ENCODE measurements around the gene MTR.

Gene MTR

GRCh38 chr1:236862615-236863211, 67.6 kb downstream of the MTR start:
- H2AFZ ChIP-seq (ENCODE audit: low read length, unreplicated experiment) = no peak overlapping the region
- H3K79me2 ChIP-seq (ENCODE audit: control insufficient read depth, insufficient read depth, low read length, unreplicated experiment) = no peaks in the 10 kb centered on the region
- peaks cover 17% of the 10 kb centered on the region for H3K4me1 ChIP-seq (ENCODE audit: control insufficient read depth, insufficient read depth, low read length, unreplicated experiment)
- no peaks in the 10 kb centered on the region for H3K27me3 ChIP-seq (ENCODE audit: insufficient read depth, low read length)
- no peak overlapping the region for H3K4me3 ChIP-seq (ENCODE audit: low read depth, low read length)
- H3K27ac ChIP-seq (ENCODE audit: low read depth, low read length) = no peak overlapping the region
- H3K36me3 ChIP-seq (ENCODE audit: insufficient read depth, low read length) = peaks cover 34% of the 10 kb centered on the region

- Histone ChIP-seq H3K36me3 (ENCODE audit: insufficient read depth, low read length) (peaks cover 38% of the 10 kb centered on the region), H3K4me3 (ENCODE audit: low read depth, low read length) (no peak overlapping the region), H3K79me2 (ENCODE audit: control insufficient read depth, insufficient read depth, low read length, unreplicated experiment) (no peaks in the 10 kb centered on the region)
Measured at GRCh38 chr1:236864211-236864610, 69.1 kb downstream of the MTR start.

GRCh38 chr1:236864996-236865817, 70.1 kb downstream of the MTR start:
- Histone ChIP-seq H3K79me2 (ENCODE audit: control insufficient read depth, insufficient read depth, low read length, unreplicated experiment) (no peaks in the 10 kb centered on the region), H3K27me3 (ENCODE audit: insufficient read depth, low read length) (no peaks in the 10 kb centered on the region), H3K4me1 (ENCODE audit: control insufficient read depth, insufficient read depth, low read length, unreplicated experiment) (peaks cover 17% of the 10 kb centered on the region), H2AFZ (ENCODE audit: low read length, unreplicated experiment) (no peak overlapping the region), H3K36me3 (ENCODE audit: insufficient read depth, low read length) (peaks cover 38% of the 10 kb centered on the region), H3K27ac (ENCODE audit: low read depth, low read length) (no peak overlapping the region), H3K4me3 (ENCODE audit: low read depth, low read length) (no peak overlapping the region)

More at GRCh38 chr1:236864211-236864610, 69.1 kb downstream of the MTR start:
- H3K27me3 ChIP-seq (ENCODE audit: insufficient read depth, low read length) = no peaks in the 10 kb centered on the region
- H3K27ac ChIP-seq (ENCODE audit: low read depth, low read length) = no peak overlapping the region
- H3K4me1 ChIP-seq (ENCODE audit: control insufficient read depth, insufficient read depth, low read length, unreplicated experiment) = peaks cover 17% of the 10 kb centered on the region
- no peak overlapping the region for H2AFZ ChIP-seq (ENCODE audit: low read length, unreplicated experiment)

- H2AFZ ChIP-seq (ENCODE audit: low read length, unreplicated experiment) = no peak overlapping the region
- H3K4me1 ChIP-seq (ENCODE audit: control insufficient read depth, insufficient read depth, low read length, unreplicated experiment) = peaks cover 17% of the 10 kb centered on the region
- H3K27ac ChIP-seq (ENCODE audit: low read depth, low read length) = no peak overlapping the region
- no peaks in the 10 kb centered on the region for H3K79me2 ChIP-seq (ENCODE audit: control insufficient read depth, insufficient read depth, low read length, unreplicated experiment)
- H3K4me3 ChIP-seq (ENCODE audit: low read depth, low read length) = no peak overlapping the region
- no peaks in the 10 kb centered on the region for H3K27me3 ChIP-seq (ENCODE audit: insufficient read depth, low read length)
- peaks cover 38% of the 10 kb centered on the region for H3K36me3 ChIP-seq (ENCODE audit: insufficient read depth, low read length)
Measured at GRCh38 chr1:236865818-236866155, 70.7 kb downstream of the MTR start.

- no peaks in the 10 kb centered on the region for H3K79me2 ChIP-seq (ENCODE audit: control insufficient read depth, insufficient read depth, low read length, unreplicated experiment)
- H2AFZ ChIP-seq (ENCODE audit: low read length, unreplicated experiment) = no peak overlapping the region
- H3K36me3 ChIP-seq (ENCODE audit: insufficient read depth, low read length) = peaks cover 30% of the 10 kb centered on the region
- H3K27ac ChIP-seq (ENCODE audit: low read depth, low read length) = no peak overlapping the region
- H3K27me3 ChIP-seq (ENCODE audit: insufficient read depth, low read length) = no peaks in the 10 kb centered on the region
- H3K4me1 ChIP-seq (ENCODE audit: control insufficient read depth, insufficient read depth, low read length, unreplicated experiment) = no peaks in the 10 kb centered on the region
- no peak overlapping the region for H3K4me3 ChIP-seq (ENCODE audit: low read depth, low read length)
Measured at GRCh38 chr1:236868625-236869467, 73.8 kb downstream of the MTR start.

GRCh38 chr1:236869911-236870310, 74.8 kb downstream of the MTR start:
- peaks cover 30% of the 10 kb centered on the region for H3K36me3 ChIP-seq (ENCODE audit: insufficient read depth, low read length)
- no peaks in the 10 kb centered on the region for H3K4me1 ChIP-seq (ENCODE audit: control insufficient read depth, insufficient read depth, low read length, unreplicated experiment)
- no peak overlapping the region for H3K27ac ChIP-seq (ENCODE audit: low read depth, low read length)
- H2AFZ ChIP-seq (ENCODE audit: low read length, unreplicated experiment) = no peak overlapping the region
- no peaks in the 10 kb centered on the region for H3K79me2 ChIP-seq (ENCODE audit: control insufficient read depth, insufficient read depth, low read length, unreplicated experiment)
- no peaks in the 10 kb centered on the region for H3K27me3 ChIP-seq (ENCODE audit: insufficient read depth, low read length)
- no peak overlapping the region for H3K4me3 ChIP-seq (ENCODE audit: low read depth, low read length)

- H3K4me1 ChIP-seq (ENCODE audit: control insufficient read depth, insufficient read depth, low read length, unreplicated experiment) = no peaks in the 10 kb centered on the region
- H3K27me3 ChIP-seq (ENCODE audit: insufficient read depth, low read length) = no peaks in the 10 kb centered on the region
- H3K4me3 ChIP-seq (ENCODE audit: low read depth, low read length) = no peak overlapping the region
- H3K27ac ChIP-seq (ENCODE audit: low read depth, low read length) = no peak overlapping the region
- peaks cover 30% of the 10 kb centered on the region for H3K36me3 ChIP-seq (ENCODE audit: insufficient read depth, low read length)
- no peaks in the 10 kb centered on the region for H3K79me2 ChIP-seq (ENCODE audit: control insufficient read depth, insufficient read depth, low read length, unreplicated experiment)
- H2AFZ ChIP-seq (ENCODE audit: low read length, unreplicated experiment) = no peak overlapping the region
Measured at GRCh38 chr1:236870721-236871120, 75.6 kb downstream of the MTR start.

GRCh38 chr1:236872075-236872666, 77.1 kb downstream of the MTR start:
- H3K4me3 ChIP-seq (ENCODE audit: low read depth, low read length) = no peak overlapping the region
- no peaks in the 10 kb centered on the region for H3K79me2 ChIP-seq (ENCODE audit: control insufficient read depth, insufficient read depth, low read length, unreplicated experiment)
- H2AFZ ChIP-seq (ENCODE audit: low read length, unreplicated experiment) = no peak overlapping the region
- no peaks in the 10 kb centered on the region for H3K27me3 ChIP-seq (ENCODE audit: insufficient read depth, low read length)
- H3K4me1 ChIP-seq (ENCODE audit: control insufficient read depth, insufficient read depth, low read length, unreplicated experiment) = no peaks in the 10 kb centered on the region
- H3K36me3 ChIP-seq (ENCODE audit: insufficient read depth, low read length) = peaks cover 28% of the 10 kb centered on the region
- H3K27ac ChIP-seq (ENCODE audit: low read depth, low read length) = no peak overlapping the region

GRCh38 chr1:236875975-236876374, 80.9 kb downstream of the MTR start:
- Histone ChIP-seq H3K36me3 (ENCODE audit: insufficient read depth, low read length) (peaks cover 25% of the 10 kb centered on the region), H3K27me3 (ENCODE audit: insufficient read depth, low read length) (no peaks in the 10 kb centered on the region), H2AFZ (ENCODE audit: low read length, unreplicated experiment) (no peak overlapping the region), H3K4me1 (ENCODE audit: control insufficient read depth, insufficient read depth, low read length, unreplicated experiment) (no peaks in the 10 kb centered on the region), H3K79me2 (ENCODE audit: control insufficient read depth, insufficient read depth, low read length, unreplicated experiment) (no peaks in the 10 kb centered on the region), H3K27ac (ENCODE audit: low read depth, low read length) (no peak overlapping the region), H3K4me3 (ENCODE audit: low read depth, low read length) (no peak overlapping the region)

- no peak overlapping the region for H3K4me3 ChIP-seq (ENCODE audit: low read depth, low read length)
- H3K79me2 ChIP-seq (ENCODE audit: control insufficient read depth, insufficient read depth, low read length, unreplicated experiment) = no peaks in the 10 kb centered on the region
- no peak overlapping the region for H2AFZ ChIP-seq (ENCODE audit: low read length, unreplicated experiment)
- no peaks in the 10 kb centered on the region for H3K4me1 ChIP-seq (ENCODE audit: control insufficient read depth, insufficient read depth, low read length, unreplicated experiment)
- H3K27me3 ChIP-seq (ENCODE audit: insufficient read depth, low read length) = no peaks in the 10 kb centered on the region
- peaks cover 25% of the 10 kb centered on the region for H3K36me3 ChIP-seq (ENCODE audit: insufficient read depth, low read length)
- no peak overlapping the region for H3K27ac ChIP-seq (ENCODE audit: low read depth, low read length)
Measured at GRCh38 chr1:236877661-236878060, 82.6 kb downstream of the MTR start.
